ENCODE results near the gene EDDM3A. TPM values are rescaled to one million over a fixed set of nuclear protein-coding genes. Genes with fewer than 3 reads are reported as not detected.

EDDM3A gene
- total RNA-seq, 1 donor from 2014 or later: not detected

- DNase-seq (ENCODE audit: low read depth) (no peak), FAIRE-seq (no peak)
- Histone ChIP-seq H3K4me2 (ENCODE audit: low read length) (no peak overlapping the region), H3K36me3 (ENCODE audit: insufficient read depth, low read length) (no peaks in the 10 kb centered on the region), H3K79me2 (ENCODE audit: insufficient read depth, low read length) (no peaks in the 10 kb centered on the region), H3K27me3 (ENCODE audit: insufficient read depth, low read length) (no peaks in the 10 kb centered on the region), H4K20me1 (ENCODE audit: insufficient read depth, low read length) (no peaks in the 10 kb centered on the region), H2AFZ (ENCODE audit: low read depth, low read length) (no peak overlapping the region), H3K4me1 (ENCODE audit: insufficient read depth, low read length) (no peaks in the 10 kb centered on the region), H3K4me3 (ENCODE audit: insufficient read depth, low read depth, low read length) (no peak overlapping the region), H3K27ac (ENCODE audit: low read depth, low read length) (no peak overlapping the region), H3K9ac (ENCODE audit: low read length) (no peak overlapping the region), H3K9me3 (ENCODE audit: insufficient read depth, low read depth, low read length) (no peaks in the 10 kb centered on the region)
- H3K36me3 Mint-ChIP-seq (ENCODE audit: low read depth, unreplicated experiment): no peaks in the 10 kb centered on the region
- no peak overlapping the region for H3K4me3 Mint-ChIP-seq (ENCODE audit: unreplicated experiment)
- TF ChIP-seq EZH2 (IDR thresholded peaks at IDR 0.05; ENCODE audit: insufficient read depth, low read length) (no peak), CTCF (IDR thresholded peaks at IDR 0.05; ENCODE audit: insufficient read depth, low read depth, low read length) (no peak)
- H3K27me3 Mint-ChIP-seq (ENCODE audit: low read depth, unreplicated experiment): no peaks in the 10 kb centered on the region
- peaks cover 4% of the 10 kb centered on the region for H3K9me3 Mint-ChIP-seq (ENCODE audit: unreplicated experiment)
- H3K4me1 Mint-ChIP-seq (ENCODE audit: low read depth, unreplicated experiment): peaks cover 8% of the 10 kb centered on the region
- no peak overlapping the region for H3K27ac Mint-ChIP-seq (ENCODE audit: unreplicated experiment)
Measured at GRCh38 chr14:20787025-20787424, 41.3 kb downstream of the EDDM3A start.

GRCh38 chr14:20789230-20789813 is 43.6 kb downstream of the EDDM3A start:
- Histone ChIP-seq H2AFZ (ENCODE audit: low read depth, low read length) (no peak overlapping the region), H3K79me2 (ENCODE audit: insufficient read depth, low read length) (no peaks in the 10 kb centered on the region), H3K36me3 (ENCODE audit: insufficient read depth, low read length) (no peaks in the 10 kb centered on the region), H3K4me2 (ENCODE audit: low read length) (no peak overlapping the region), H3K27me3 (ENCODE audit: insufficient read depth, low read length) (no peaks in the 10 kb centered on the region), H3K4me3 (ENCODE audit: insufficient read depth, low read depth, low read length) (no peak overlapping the region), H4K20me1 (ENCODE audit: insufficient read depth, low read length) (no peaks in the 10 kb centered on the region), H3K9ac (ENCODE audit: low read length) (no peak overlapping the region), H3K27ac (ENCODE audit: low read depth, low read length) (no peak overlapping the region), H3K9me3 (ENCODE audit: insufficient read depth, low read depth, low read length) (no peaks in the 10 kb centered on the region), H3K4me1 (ENCODE audit: insufficient read depth, low read length) (no peaks in the 10 kb centered on the region)
- H3K27ac Mint-ChIP-seq (ENCODE audit: unreplicated experiment): no peak overlapping the region
- TF ChIP-seq EZH2 (IDR thresholded peaks at IDR 0.05; ENCODE audit: insufficient read depth, low read length): no peak
- TF ChIP-seq CTCF (IDR thresholded peaks at IDR 0.05; ENCODE audit: insufficient read depth, low read depth, low read length): no peak
- H3K4me1 Mint-ChIP-seq (ENCODE audit: low read depth, unreplicated experiment): no peaks in the 10 kb centered on the region
- no peaks in the 10 kb centered on the region for H3K27me3 Mint-ChIP-seq (ENCODE audit: low read depth, unreplicated experiment)
- FAIRE-seq (no peak), DNase-seq (ENCODE audit: low read depth) (no peak)
- no peak overlapping the region for H3K4me3 Mint-ChIP-seq (ENCODE audit: unreplicated experiment)
- peaks cover 4% of the 10 kb centered on the region for H3K9me3 Mint-ChIP-seq (ENCODE audit: unreplicated experiment)
- H3K36me3 Mint-ChIP-seq (ENCODE audit: low read depth, unreplicated experiment): no peaks in the 10 kb centered on the region

- H3K27me3 Mint-ChIP-seq (ENCODE audit: low read depth, unreplicated experiment): no peaks in the 10 kb centered on the region
- H3K27ac Mint-ChIP-seq (ENCODE audit: unreplicated experiment): no peak overlapping the region
- no peak overlapping the region for H3K4me3 ChIP-seq (ENCODE audit: insufficient read depth, low read depth, low read length)
- DNase-seq (ENCODE audit: low read depth) (no peak), FAIRE-seq (no peak)
- no peaks in the 10 kb centered on the region for H4K20me1 ChIP-seq (ENCODE audit: insufficient read depth, low read length)
- TF ChIP-seq EZH2 (IDR thresholded peaks at IDR 0.05; ENCODE audit: insufficient read depth, low read length) (no peak), CTCF (IDR thresholded peaks at IDR 0.05; ENCODE audit: insufficient read depth, low read depth, low read length) (no peak)
- H3K9me3 Mint-ChIP-seq (ENCODE audit: unreplicated experiment): peaks cover 4% of the 10 kb centered on the region
- no peaks in the 10 kb centered on the region for H3K36me3 ChIP-seq (ENCODE audit: insufficient read depth, low read length)
- no peaks in the 10 kb centered on the region for H3K79me2 ChIP-seq (ENCODE audit: insufficient read depth, low read length)
- no peak overlapping the region for H3K4me2 ChIP-seq (ENCODE audit: low read length)
- H3K9ac ChIP-seq (ENCODE audit: low read length): no peak overlapping the region
- H3K4me1 Mint-ChIP-seq (ENCODE audit: low read depth, unreplicated experiment): no peaks in the 10 kb centered on the region
- H3K27ac ChIP-seq (ENCODE audit: low read depth, low read length): no peak overlapping the region
- H2AFZ ChIP-seq (ENCODE audit: low read depth, low read length): no peak overlapping the region
- no peaks in the 10 kb centered on the region for H3K4me1 ChIP-seq (ENCODE audit: insufficient read depth, low read length)
- no peaks in the 10 kb centered on the region for H3K36me3 Mint-ChIP-seq (ENCODE audit: low read depth, unreplicated experiment)
- H3K9me3 ChIP-seq (ENCODE audit: insufficient read depth, low read depth, low read length): no peaks in the 10 kb centered on the region
- H3K27me3 ChIP-seq (ENCODE audit: insufficient read depth, low read length): no peaks in the 10 kb centered on the region
- no peak overlapping the region for H3K4me3 Mint-ChIP-seq (ENCODE audit: unreplicated experiment)
Measured at GRCh38 chr14:20790464-20791116, 44.9 kb downstream of the EDDM3A start.

Measured in astrocyte (in vitro differentiated cells and primary cell).